ENCODE measurements around the gene PCCB. TPM values are rescaled to one million over a fixed set of nuclear protein-coding genes. Genes with fewer than 3 reads are reported as not detected.
A peak's percentile ranks its signal among the peaks of the same experiment; 100 is the strongest.

The PCCB gene
- total and polyA plus RNA-seq, 8 donors: 26.9 to 44.7 (median 35.9) TPM

- H3K4me1 ChIP-seq: peaks cover 7 to 23% of the 10 kb centered on the region in 2 donors
- no peaks in the 10 kb centered on the region for H3K27me3 ChIP-seq
- DNase-seq: no peak
- no peak overlapping the region for H3K4me3 ChIP-seq
- intact Hi-C loops (cut with DNase I): loop anchor here in 1 of 2 donors (10.0 kb wide), 1 partner anchor 164 kb away; no protein-coding TSS in a partner anchor
- no peaks in the 10 kb centered on the region for H3K9me3 ChIP-seq
- ATAC-seq: no peak
- H3K36me3 ChIP-seq: no peaks in the 10 kb centered on the region
- TF ChIP-seq CTCF (IDR thresholded peaks at IDR 0.05): no peak
- H3K27ac ChIP-seq: no peak overlapping the region
These were observed 1.0 kb upstream of the PCCB start for GRCh38 chr3:136249091-136249490.

GRCh38 chr3:136249593-136249992 is 547 bp upstream of the PCCB start:
- H3K9me3 ChIP-seq: no peaks in the 10 kb centered on the region
- no peak for DNase-seq
- no peaks in the 10 kb centered on the region for H3K27me3 ChIP-seq
- no peak for TF ChIP-seq CTCF (IDR thresholded peaks at IDR 0.05)
- H3K4me3 ChIP-seq: peak overlapping the region; percentile 56 to 78
- H3K36me3 ChIP-seq: no peaks in the 10 kb centered on the region
- H3K27ac ChIP-seq: peak overlapping the region; percentile 90 to 92
- peaks cover 7 to 23% of the 10 kb centered on the region in 2 donors for H3K4me1 ChIP-seq
- no peak for ATAC-seq
- intact Hi-C loops (cut with DNase I): loop anchor here in 1 of 2 donors (10.0 kb wide), 1 partner anchor 165 kb away; no protein-coding TSS in a partner anchor

- H3K9me3 ChIP-seq: no peaks in the 10 kb centered on the region
- no peak for TF ChIP-seq CTCF (IDR thresholded peaks at IDR 0.05)
- peaks cover 0 to 3% of the 10 kb centered on the region in 2 donors for H3K36me3 ChIP-seq
- H3K27me3 ChIP-seq: no peaks in the 10 kb centered on the region
- H3K27ac ChIP-seq: peak overlapping the region; percentile 90 to 92
- peaks cover 7 to 23% of the 10 kb centered on the region in 2 donors for H3K4me1 ChIP-seq
- DNase-seq (peak; percentile 46 to 80 (median 70)), ATAC-seq (peak; percentile 69)
- intact Hi-C loops (cut with DNase I): no loop called here
- H3K4me3 ChIP-seq: peak overlapping the region; percentile 56 to 78
These were observed 842 bp downstream of the PCCB start for GRCh38 chr3:136250903-136251460.

GRCh38 chr3:136251511-136251910 is 1.4 kb downstream of the PCCB start:
- peaks cover 7 to 23% of the 10 kb centered on the region in 2 donors for H3K4me1 ChIP-seq
- intact Hi-C loops (cut with DNase I): no loop called here
- DNase-seq (no peak), ATAC-seq (no peak)
- peaks cover 0 to 8% of the 10 kb centered on the region in 2 donors for H3K36me3 ChIP-seq
- H3K9me3 ChIP-seq: no peaks in the 10 kb centered on the region
- TF ChIP-seq CTCF (IDR thresholded peaks at IDR 0.05): no peak
- H3K27ac ChIP-seq: no peak overlapping the region
- no peaks in the 10 kb centered on the region for H3K27me3 ChIP-seq
- H3K4me3 ChIP-seq: peak overlapping the region in 1 of 2 donors; percentile 56

- no peaks in the 10 kb centered on the region for H3K27me3 ChIP-seq
- H3K27ac ChIP-seq: no peak overlapping the region
- TF ChIP-seq CTCF (IDR thresholded peaks at IDR 0.05): no peak
- H3K4me1 ChIP-seq: peaks cover 7 to 13% of the 10 kb centered on the region in 2 donors
- no peak for DNase-seq
- no peak overlapping the region for H3K4me3 ChIP-seq
- intact Hi-C loops (cut with DNase I): no loop called here
- peaks cover 0 to 43% of the 10 kb centered on the region in 2 donors for H3K36me3 ChIP-seq
- no peaks in the 10 kb centered on the region for H3K9me3 ChIP-seq
- no peak for ATAC-seq
These were observed 5.7 kb downstream of the PCCB start for GRCh38 chr3:136255672-136256406.
